HCT116 (cell line): ENCODE results near the gene RAB39A. TPM values are rescaled to one million over a fixed set of nuclear protein-coding genes. Genes with fewer than 3 reads are reported as not detected.

Experiments used
- ATAC-seq: fragments of 200-7000 bp; cut with Tn5 transposase; 2 replicates; pipeline ENCODE4 v1.9.1; 2020; ENCODE audit warnings: mild to moderate bottlenecking, moderate library complexity
- BruUV-seq: library from RNA; stranded (reverse); fragments of 400-500 nt; replicated peaks from 2 replicates; lab custom pipeline; 2021; lab: Mats Ljungman, UMichigan
- CTCF ChIA-PET: fragments of 300-600 bp; sonication (Branson Sonifier 250); formaldehyde crosslinking; loops from one replicate; lab custom pipeline; 2021; ENCODE audit warnings: antibody characterized with exemption; lab: Charles Lee
- POLR2A ChIA-PET: fragments of 300-600, 350-600 bp; sonication (Branson Sonifier 250); formaldehyde crosslinking; loops from one replicate; lab custom pipeline; 2021; ENCODE audit warnings: antibody characterized with exemption; lab: Charles Lee
- RAD21 ChIA-PET, 2 experiments: fragments of 300-600 bp; sonication (Branson Sonifier 250); formaldehyde crosslinking; loops; one replicate each; lab custom pipeline; 2023; ENCODE audit warnings: low total read pairs in 2 of 2; ENCODE audit not compliant: uncharacterized antibody in 2 of 2, unreplicated experiment in 2 of 2, low non-redundant PET in 1 of 2; lab: Charles Lee
- DNase-seq: peaks from one replicate; pipeline ENCODE4 v3.0.0-alpha.2; 2010; ENCODE audit warnings: low read depth, low spot score
- H2AFZ ChIP-seq: fragments of 200-600 bp; shearing (Covaris generic), sonication (generic); 2 replicates; pipeline ENCODE4 v1.6.1; 2017; ENCODE audit warnings: low read depth, mixed run types, mixed read lengths, antibody characterized with exemption, low read length; ENCODE audit not compliant: poor library complexity, severe bottlenecking
- H3K27ac ChIP-seq: 2 replicates; pipeline ENCODE4 v1.5.1; 2012; ENCODE audit warnings: low read depth, low read length
- H3K27me3 ChIP-seq: fragments of 200-600 bp; sonication (generic); 2 replicates; pipeline ENCODE4 v1.6.1; 2016; ENCODE audit warnings: mixed run types, low read length, mixed read lengths; ENCODE audit not compliant: insufficient read depth
- H3K36me3 ChIP-seq, 2 experiments: fragments of 200-500 bp in 1 of 2; fragments of 200-600 bp in 1 of 2; sonication (Bioruptor generic) in 1 of 2; sonication (generic) in 1 of 2; 2 replicates each; pipeline versions ENCODE4 v1.5.1 to v1.6.1; 2014 to 2016; ENCODE audit warnings: low read length in 2 of 2, inconsistent platforms in 1 of 2, mixed read lengths in 1 of 2, mixed run types in 1 of 2; ENCODE audit not compliant: insufficient read depth in 2 of 2, control insufficient read depth in 1 of 2
- H3K4me1 ChIP-seq, 2 experiments: fragments of 200-600 bp in 1 of 2; sonication (generic) in 1 of 2; 2 replicates each; pipeline versions ENCODE4 v1.5.1 to v1.6.1; 2012 to 2017; ENCODE audit warnings: low read length in 2 of 2, inconsistent platforms in 1 of 2, mild to moderate bottlenecking in 1 of 2, mixed read lengths in 1 of 2, mixed run types in 1 of 2, moderate library complexity in 1 of 2; ENCODE audit not compliant: insufficient read depth in 2 of 2, control insufficient read depth in 1 of 2
- H3K4me2 ChIP-seq: fragments of 200-600 bp; sonication (generic); 2 replicates; pipeline ENCODE4 v1.6.1; 2017; ENCODE audit warnings: mixed run types, low read length, mixed read lengths
- H3K4me3 ChIP-seq, 2 experiments: fragments of 200-600 bp in 1 of 2; sonication (generic) in 1 of 2; replicated peaks in 1 of 2; 2 replicates each; pipeline ENCODE4 v1.5.1; 2011 to 2016; ENCODE audit warnings: low read length in 2 of 2, control low read depth in 1 of 2, low read depth in 1 of 2, mild to moderate bottlenecking in 1 of 2, mixed read lengths in 1 of 2, mixed run types in 1 of 2
- H3K79me2 ChIP-seq: fragments of 200-600 bp; sonication (generic); 2 replicates; pipeline ENCODE4 v1.6.1; 2017; ENCODE audit warnings: mild to moderate bottlenecking, mixed run types, low read length, moderate library complexity, mixed read lengths; ENCODE audit not compliant: insufficient read depth
- H3K9ac ChIP-seq: fragments of 200-600 bp; sonication (generic); 2 replicates; pipeline ENCODE4 v1.6.1; 2016; ENCODE audit warnings: low read length, mixed read lengths
- H3K9me2 ChIP-seq: fragments of 200-600 bp; sonication (generic), shearing (Covaris generic); 2 replicates; pipeline ENCODE4 v1.6.1; 2017; ENCODE audit warnings: mixed run types, mild to moderate bottlenecking, moderate library complexity; ENCODE audit not compliant: insufficient read depth
- H3K9me3 ChIP-seq, 2 experiments: fragments of 200-500 bp in 1 of 2; fragments of 200-600 bp in 1 of 2; sonication (Bioruptor generic) in 1 of 2; sonication (generic) in 1 of 2; 2 replicates each; pipeline ENCODE4 v1.6.1; 2014 to 2017; ENCODE audit warnings: low read length in 2 of 2, mixed read lengths in 2 of 2, inconsistent platforms in 1 of 2, low read depth in 1 of 2, mild to moderate bottlenecking in 1 of 2, mixed run types in 1 of 2, moderate library complexity in 1 of 2; ENCODE audit not compliant: control insufficient read depth in 1 of 2, insufficient read depth in 1 of 2
- H4K20me1 ChIP-seq: fragments of 200-600 bp; sonication (generic), shearing (Covaris generic); 2 replicates; pipeline ENCODE4 v1.6.1; 2017; ENCODE audit warnings: mixed run types, mild to moderate bottlenecking, moderate library complexity; ENCODE audit not compliant: insufficient read depth
- CBX3 ChIP-seq: IDR thresholded peaks from 2 replicates; pipeline ENCODE4 v1.6.1; 2012; ENCODE audit warnings: low read depth
- CEBPB ChIP-seq: IDR thresholded peaks from 2 replicates; pipeline ENCODE4 v1.6.1; 2012; ENCODE audit warnings: low read depth
- CTCF ChIP-seq, 3 experiments: fragments of 200-600 bp in 1 of 3; sonication (generic) in 1 of 3; IDR thresholded peaks in 2 of 3; conservative IDR thresholded peaks in 1 of 3; 2 replicates each; pipeline ENCODE4 v1.5.1; 2012 to 2017; ENCODE audit warnings: low read depth in 2 of 3, low read length in 2 of 3, antibody characterized with exemption in 1 of 3, borderline replicate concordance in 1 of 3, control low read depth in 1 of 3, mild to moderate bottlenecking in 1 of 3, mixed read lengths in 1 of 3, mixed run types in 1 of 3, moderate library complexity in 1 of 3; ENCODE audit not compliant: insufficient read depth in 1 of 3
- EGR1 ChIP-seq: IDR thresholded peaks from 2 replicates; pipeline ENCODE4 v1.6.1; 2012; ENCODE audit warnings: low read depth
- EZH2phosphoT487 ChIP-seq: fragments of 200-600 bp; IDR thresholded peaks from 2 replicates; pipeline ENCODE4 v1.6.1; 2018; ENCODE audit warnings: antibody characterized with exemption, borderline replicate concordance
- FOSL1 ChIP-seq: IDR thresholded peaks from 2 replicates; pipeline ENCODE4 v1.6.1; 2012; ENCODE audit warnings: low read depth
- MAX ChIP-seq: IDR thresholded peaks from 2 replicates; pipeline ENCODE4 v1.6.1; 2012
- POLR2A ChIP-seq: IDR thresholded peaks from 2 replicates; pipeline ENCODE4 v1.7.0; 2011; ENCODE audit warnings: borderline replicate concordance; ENCODE audit not compliant: insufficient read depth, insufficient read length; ENCODE audit errors: extremely low read depth
- POLR2AphosphoS5 ChIP-seq: IDR thresholded peaks from 2 replicates; pipeline ENCODE4 v1.6.1; 2011; ENCODE audit warnings: mild to moderate bottlenecking, low read depth, low read length, moderate library complexity
- RAD21 ChIP-seq: IDR thresholded peaks from 2 replicates; pipeline ENCODE4 v1.6.1; 2012; ENCODE audit warnings: low read depth, mild to moderate bottlenecking
- SP1 ChIP-seq: IDR thresholded peaks from 2 replicates; pipeline ENCODE4 v1.6.1; 2012; ENCODE audit warnings: low read depth
- TCF7L2 ChIP-seq: IDR thresholded peaks from 2 replicates; pipeline ENCODE4 v1.7.0; 2011; ENCODE audit warnings: borderline replicate concordance, inconsistent platforms; ENCODE audit not compliant: insufficient read depth, insufficient read length; ENCODE audit errors: extremely low read depth
- YY1 ChIP-seq: IDR thresholded peaks from 2 replicates; pipeline ENCODE4 v1.6.1; 2011; ENCODE audit warnings: low read length, low read depth, moderate library complexity, mild to moderate bottlenecking; ENCODE audit not compliant: insufficient replicate concordance; ENCODE audit errors: extremely low read depth
- ZFX ChIP-seq: fragments of 450-650 bp; IDR thresholded peaks from 2 replicates; pipeline ENCODE4 v1.6.1; 2017
- ZNF274 ChIP-seq: fragments of 200-500 bp; sonication (Bioruptor generic); IDR thresholded peaks from 2 replicates; pipeline ENCODE4 v1.6.1; 2014; ENCODE audit warnings: mild to moderate bottlenecking, low read depth, low read length, inconsistent platforms
- intact Hi-C: fragments of 100-400 bp; cut with micrococcal nuclease; formaldehyde crosslinking; loops from 2 replicates; pipeline ENCODE4 v1.10.0; 2022
- total RNA-seq: library from RNA; stranded (reverse); gene quantifications from one replicate; pipeline ENCODE4 v1.2.1, GENCODE V29; 2021; ENCODE audit not compliant: unreplicated experiment

Gene RAB39A
- total RNA-seq, 1 experiment from 2014 or later, result not detected

GRCh38 chr11:107953446-107953845 is 25.2 kb downstream of the RAB39A start (continued):
- no peak for TF ChIP-seq SP1
- no peak for TF ChIP-seq RAD21
- TF ChIP-seq TCF7L2, result no peak
- no peak for TF ChIP-seq CEBPB
- TF ChIP-seq FOSL1, result no peak
- no peak for TF ChIP-seq POLR2AphosphoS5
- no peak for TF ChIP-seq CTCF (IDR thresholded peaks at IDR 0.05 in 2 of 3, conservative IDR thresholded peaks at IDR 0.05 in 1 of 3; ENCODE audit: borderline replicate concordance in 1 of 3, insufficient read depth in 1 of 3, low read depth in 2 of 3, low read length in 2 of 3)
- no peak for TF ChIP-seq YY1
- no peak for TF ChIP-seq CBX3
- no peak for TF ChIP-seq EZH2phosphoT487
- no peak for TF ChIP-seq EGR1
- TF ChIP-seq MAX, result no peak
- no peak for TF ChIP-seq POLR2A

GRCh38 chr11:107956543-107956942 is 28.3 kb downstream of the RAB39A start:
- POLR2A ChIA-PET, result no interaction called here
- H3K27ac ChIP-seq, result no peak overlapping the region
- H3K9ac ChIP-seq, result no peak overlapping the region
- intact Hi-C loops, result no loop called here
- no TSS peak for BruUV-seq
- no peak overlapping the region for H2AFZ ChIP-seq
- H3K9me2 ChIP-seq, result no peaks in the 10 kb centered on the region
- H3K79me2 ChIP-seq, result no peaks in the 10 kb centered on the region
- TF ChIP-seq ZFX (no peak), FOSL1 (no peak), ZNF274 (no peak), CEBPB (no peak)
- H3K4me2 ChIP-seq, result no peak overlapping the region
- DNase-seq (no peak), ATAC-seq (no peak)
- H4K20me1 ChIP-seq, result no peaks in the 10 kb centered on the region
- no peaks in the 10 kb centered on the region for H3K4me1 ChIP-seq
- RAD21 ChIA-PET, result no interaction called here
- no peaks in the 10 kb centered on the region for H3K9me3 ChIP-seq
- H3K27me3 ChIP-seq, result no peaks in the 10 kb centered on the region
- H3K4me3 ChIP-seq, result no peak overlapping the region
- CTCF ChIA-PET, result no interaction called here
- no peaks in the 10 kb centered on the region for H3K36me3 ChIP-seq
